ENCODE data around the gene NCOA4.
"Not testable (repeated sequence)": the region's sequence is repeated elsewhere in the genome, so short reads cannot be mapped to it uniquely, and the experiment has no call there.

DNA sequence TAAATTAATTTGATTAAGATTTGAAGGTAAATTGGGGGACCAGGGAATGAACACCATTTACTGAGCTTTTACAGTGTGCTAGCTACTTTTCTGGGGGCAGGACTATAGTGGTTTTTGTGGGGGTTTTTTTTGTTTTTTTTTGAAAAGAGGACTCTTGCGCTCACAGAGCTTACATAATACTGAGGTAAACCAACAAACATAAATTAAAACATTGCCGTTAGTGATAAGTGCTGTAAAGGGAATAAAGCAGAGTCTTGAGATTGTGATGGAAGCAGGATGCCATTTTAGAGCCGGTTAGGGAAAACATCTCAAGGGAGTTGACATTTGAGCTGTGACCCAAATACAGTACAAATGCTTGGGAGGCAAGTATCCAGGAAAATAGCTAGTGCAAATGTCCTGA is 56.4 kb downstream of the NCOA4 start:
- TF ChIP-seq EZH2 (IDR thresholded peaks at IDR 0.05; ENCODE audit: borderline replicate concordance, low read length) = not testable (repeated sequence)
- TF ChIP-seq, protein P1, sequence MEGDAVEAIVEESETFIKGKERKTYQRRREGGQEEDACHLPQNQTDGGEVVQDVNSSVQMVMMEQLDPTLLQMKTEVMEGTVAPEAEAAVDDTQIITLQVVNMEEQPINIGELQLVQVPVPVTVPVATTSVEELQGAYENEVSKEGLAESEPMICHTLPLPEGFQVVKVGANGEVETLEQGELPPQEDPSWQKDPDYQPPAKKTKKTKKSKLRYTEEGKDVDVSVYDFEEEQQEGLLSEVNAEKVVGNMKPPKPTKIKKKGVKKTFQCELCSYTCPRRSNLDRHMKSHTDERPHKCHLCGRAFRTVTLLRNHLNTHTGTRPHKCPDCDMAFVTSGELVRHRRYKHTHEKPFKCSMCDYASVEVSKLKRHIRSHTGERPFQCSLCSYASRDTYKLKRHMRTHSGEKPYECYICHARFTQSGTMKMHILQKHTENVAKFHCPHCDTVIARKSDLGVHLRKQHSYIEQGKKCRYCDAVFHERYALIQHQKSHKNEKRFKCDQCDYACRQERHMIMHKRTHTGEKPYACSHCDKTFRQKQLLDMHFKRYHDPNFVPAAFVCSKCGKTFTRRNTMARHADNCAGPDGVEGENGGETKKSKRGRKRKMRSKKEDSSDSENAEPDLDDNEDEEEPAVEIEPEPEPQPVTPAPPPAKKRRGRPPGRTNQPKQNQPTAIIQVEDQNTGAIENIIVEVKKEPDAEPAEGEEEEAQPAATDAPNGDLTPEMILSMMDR (conservative IDR thresholded peaks at IDR 0.05 in 1 of 2, IDR thresholded peaks at IDR 0.05 in 1 of 2; ENCODE audit: extremely low read depth in 1 of 2, insufficient read depth in 1 of 2, low read depth in 1 of 2, low read length in 2 of 2) = not testable (repeated sequence)

Data from mammary epithelial cell (primary cell).